Kidney (tissue), 14 donors: ENCODE data around the gene ACAD9. TPM values are rescaled to one million over a fixed set of nuclear protein-coding genes. Genes with fewer than 3 reads are reported as not detected.

Source experiments
- DNase-seq, 5 donors: peaks; one replicate each; pipeline ENCODE4 v3.0.0-alpha.2; 2013 to 2020
- FAIRE-seq: peaks from 2 replicates; lab custom pipeline; 2012; peaks lifted over from hg19 to GRCh38; lab: Jason Lieb, UNC
- H3K27ac ChIP-seq, 2 donors: one replicate each; pipeline ENCODE4 v1.7.0; 2013; ENCODE audit warnings: low read depth in 2 of 2, low read length in 2 of 2, inconsistent platforms in 1 of 2
- H3K27me3 ChIP-seq: one replicate; pipeline ENCODE4 v1.7.1; 2013; ENCODE audit warnings: low read length, inconsistent platforms; ENCODE audit not compliant: control insufficient read depth, insufficient read depth
- H3K36me3 ChIP-seq, 3 donors: one replicate each; pipeline versions ENCODE4 v1.7.0 to v1.7.1; 2013; ENCODE audit warnings: low read length in 3 of 3, control low read depth in 1 of 3, inconsistent platforms in 1 of 3; ENCODE audit not compliant: insufficient read depth in 3 of 3, control insufficient read depth in 2 of 3
- H3K4me1 ChIP-seq, 3 donors: one replicate each; pipeline versions ENCODE4 v1.7.0 to v1.7.1; 2013; ENCODE audit warnings: low read length in 3 of 3, inconsistent platforms in 1 of 3, low read depth in 1 of 3; ENCODE audit not compliant: control insufficient read depth in 2 of 3, insufficient read depth in 2 of 3
- H3K4me3 ChIP-seq, 3 donors: one replicate each; pipeline versions ENCODE4 v1.7.0 to v1.8.1; 2013; ENCODE audit warnings: low read length in 3 of 3, control low read depth in 1 of 3, inconsistent platforms in 1 of 3
- H3K9ac ChIP-seq, 3 donors: one replicate each; pipeline versions ENCODE4 v1.7.0 to v1.7.1; 2013; ENCODE audit warnings: low read length in 3 of 3, control low read depth in 1 of 3, inconsistent platforms in 1 of 3
- H3K9me3 ChIP-seq, 3 donors: one replicate each; pipeline versions ENCODE4 v1.7.0 to v1.7.1; 2013; ENCODE audit warnings: low read length in 3 of 3, control low read depth in 1 of 3, inconsistent platforms in 1 of 3; ENCODE audit not compliant: control insufficient read depth in 2 of 3, insufficient read depth in 1 of 3
- intact Hi-C: fragments of 100-400 bp; cut with DNase I; formaldehyde crosslinking; loops from one replicate; pipeline ENCODE4 v1.11.1; 2022
- polyA plus RNA-seq: library from polyadenylated mRNA; stranded (reverse); fragments of 350-450 nt; fragmentation: Illumina TruSeq; extraction: RNeasy Lipid Tissue Mini Kit (QIAGEN cat#74804); gene quantifications from one replicate; pipeline ENCODE4 v1.2.3, GENCODE V29; 2014; ENCODE audit warnings: low read depth, low replicate concordance; ENCODE audit not compliant: insufficient read depth
- total RNA-seq: library from RNA; stranded (reverse); fragmentation: NEBNext Ultra II Directional; extraction: Animal tissue kit (Norgen Biotek cat#: 25700); gene quantifications from one replicate; pipeline ENCODE4 v1.2.1, GENCODE V29; 2021
- TF ChIP-seq, protein P1 (sequence below): IDR thresholded peaks from 3 replicates; pipeline ENCODE4 v1.5.1; 2012; ENCODE audit warnings: mild to moderate bottlenecking, moderate library complexity, borderline replicate concordance; ENCODE audit not compliant: insufficient read depth; ENCODE audit errors: extremely low read depth
- donor health status: control.
- donor health status: control.
- donor health status: control.
- donor health status: control.
- donor health status: control.
- donor health status: DM: yes; HTN: yes; CAD: no.
- donor health status: Normal renal cell carcinoma (clear cell type).

The ACAD9 gene
- total and polyA plus RNA-seq, 2 donors from 2014 or later = 36.2 to 50.2 TPM

DNA sequence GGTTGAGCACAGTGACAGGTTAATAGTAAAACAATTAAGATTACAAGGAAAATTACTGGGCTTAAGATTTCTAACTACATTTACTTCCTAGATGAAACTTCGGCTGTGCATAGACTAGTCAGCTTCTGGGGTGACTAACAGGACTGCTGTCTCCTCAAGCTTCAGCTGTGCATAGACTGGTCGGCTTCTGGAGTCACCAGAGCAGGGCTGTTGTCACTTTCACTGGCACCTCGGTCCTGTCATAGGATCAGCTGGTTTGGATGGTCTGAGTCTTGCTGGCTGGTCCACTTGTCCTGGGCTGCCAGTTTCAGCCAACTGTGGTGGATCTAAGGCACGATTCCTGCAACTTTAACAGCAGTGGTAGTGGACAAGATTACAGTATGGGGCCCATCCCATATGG, 23.9 kb upstream of the ACAD9 start:
- Histone ChIP-seq H3K9me3 (peaks cover 0 to 40% (median 0%) of the 10 kb centered on the region in 3 donors), H3K9ac (no peak overlapping the region), H3K27me3 (no peaks in the 10 kb centered on the region), H3K36me3 (no peaks in the 10 kb centered on the region), H3K27ac (no peak overlapping the region), H3K4me1 (no peaks in the 10 kb centered on the region), H3K4me3 (no peak overlapping the region)
- TF ChIP-seq, protein P1, sequence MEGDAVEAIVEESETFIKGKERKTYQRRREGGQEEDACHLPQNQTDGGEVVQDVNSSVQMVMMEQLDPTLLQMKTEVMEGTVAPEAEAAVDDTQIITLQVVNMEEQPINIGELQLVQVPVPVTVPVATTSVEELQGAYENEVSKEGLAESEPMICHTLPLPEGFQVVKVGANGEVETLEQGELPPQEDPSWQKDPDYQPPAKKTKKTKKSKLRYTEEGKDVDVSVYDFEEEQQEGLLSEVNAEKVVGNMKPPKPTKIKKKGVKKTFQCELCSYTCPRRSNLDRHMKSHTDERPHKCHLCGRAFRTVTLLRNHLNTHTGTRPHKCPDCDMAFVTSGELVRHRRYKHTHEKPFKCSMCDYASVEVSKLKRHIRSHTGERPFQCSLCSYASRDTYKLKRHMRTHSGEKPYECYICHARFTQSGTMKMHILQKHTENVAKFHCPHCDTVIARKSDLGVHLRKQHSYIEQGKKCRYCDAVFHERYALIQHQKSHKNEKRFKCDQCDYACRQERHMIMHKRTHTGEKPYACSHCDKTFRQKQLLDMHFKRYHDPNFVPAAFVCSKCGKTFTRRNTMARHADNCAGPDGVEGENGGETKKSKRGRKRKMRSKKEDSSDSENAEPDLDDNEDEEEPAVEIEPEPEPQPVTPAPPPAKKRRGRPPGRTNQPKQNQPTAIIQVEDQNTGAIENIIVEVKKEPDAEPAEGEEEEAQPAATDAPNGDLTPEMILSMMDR = no peak
- FAIRE-seq (no peak), DNase-seq (no peak)
- intact Hi-C loops = no loop called here

DNA sequence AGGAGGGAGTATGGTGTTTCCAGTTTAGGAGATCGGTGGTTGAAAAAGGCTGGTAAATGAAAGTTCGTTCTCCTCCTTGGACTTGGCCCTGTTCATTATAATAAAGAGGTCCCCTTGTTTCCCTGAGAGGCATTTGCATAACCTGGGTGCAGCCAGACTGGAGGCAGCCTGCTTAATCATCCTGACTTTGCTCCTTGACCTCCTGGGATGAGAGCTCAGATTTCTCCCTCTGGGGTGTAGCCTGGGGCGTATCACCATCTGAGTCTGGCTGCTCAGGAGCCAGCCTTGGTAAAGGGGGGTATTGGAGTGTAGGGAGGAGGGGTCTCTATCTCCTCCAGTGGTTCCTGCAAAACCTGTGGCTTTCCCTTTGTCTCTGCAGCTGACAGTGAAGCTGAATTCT, 21.3 kb upstream of the ACAD9 start:
- Histone ChIP-seq H3K36me3 (no peaks in the 10 kb centered on the region), H3K9ac (no peak overlapping the region), H3K4me1 (no peaks in the 10 kb centered on the region), H3K9me3 (peaks cover 0 to 45% (median 0%) of the 10 kb centered on the region in 3 donors), H3K27ac (no peak overlapping the region), H3K27me3 (no peaks in the 10 kb centered on the region), H3K4me3 (no peak overlapping the region)
- intact Hi-C loops = no loop called here
- DNase-seq = no peak
- FAIRE-seq = no peak
- TF ChIP-seq, protein P1 = no peak

DNA sequence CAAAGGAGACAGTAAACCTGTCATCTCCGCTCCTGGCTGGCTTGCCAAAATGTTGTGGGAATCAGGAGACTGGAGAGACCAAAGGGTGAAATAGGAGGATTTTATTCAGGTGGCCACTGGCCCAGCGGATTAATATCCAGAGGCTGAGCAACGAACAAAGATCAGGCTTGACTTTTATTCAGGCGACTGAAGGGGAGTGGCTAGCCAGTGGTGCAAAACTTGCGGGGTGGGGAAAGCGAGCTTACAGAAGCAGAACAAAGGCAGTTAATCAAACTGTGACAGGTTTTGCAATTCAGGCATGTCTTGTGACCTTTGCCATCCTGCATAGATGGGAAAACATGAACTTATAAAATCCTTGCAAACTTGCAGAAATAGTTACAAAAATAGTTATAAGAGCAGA, 19.8 kb upstream of the ACAD9 start:
- no peak overlapping the region for H3K4me3 ChIP-seq
- no peak overlapping the region for H3K27ac ChIP-seq
- H3K9me3 ChIP-seq = peaks cover 0 to 36% (median 0%) of the 10 kb centered on the region in 3 donors
- FAIRE-seq (no peak), DNase-seq (no peak)
- no peaks in the 10 kb centered on the region for H3K36me3 ChIP-seq
- no peaks in the 10 kb centered on the region for H3K27me3 ChIP-seq
- TF ChIP-seq, protein P1 = no peak
- no peak overlapping the region for H3K9ac ChIP-seq
- intact Hi-C loops = no loop called here
- H3K4me1 ChIP-seq = no peaks in the 10 kb centered on the region

DNA sequence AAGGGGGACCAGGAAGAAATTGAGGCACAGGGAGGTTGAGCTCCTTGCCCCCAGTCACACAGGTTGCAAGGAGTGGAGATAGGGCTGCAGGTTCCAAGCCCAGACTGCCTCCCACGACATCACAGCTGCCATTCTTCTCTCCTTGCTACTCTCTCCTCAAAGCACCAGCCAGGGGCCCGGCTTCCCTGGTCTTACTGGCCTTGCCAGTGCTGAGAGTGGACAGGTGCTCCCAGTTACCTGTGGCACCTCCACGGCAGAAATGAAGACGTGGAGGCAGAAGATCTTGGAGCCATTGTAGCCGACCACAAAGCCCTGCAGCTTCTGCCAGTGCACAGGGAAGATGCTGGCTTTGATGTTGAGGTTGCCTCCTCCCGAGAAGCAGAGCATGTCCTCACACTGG, 17.9 kb upstream of the ACAD9 start:
- Histone ChIP-seq H3K4me1 (no peaks in the 10 kb centered on the region), H3K27ac (no peak overlapping the region), H3K27me3 (no peaks in the 10 kb centered on the region), H3K9ac (no peak overlapping the region), H3K36me3 (no peaks in the 10 kb centered on the region), H3K9me3 (peaks cover 0 to 33% (median 0%) of the 10 kb centered on the region in 3 donors), H3K4me3 (no peak overlapping the region)
- intact Hi-C loops = no loop called here
- no peak for DNase-seq
- TF ChIP-seq, protein P1 = no peak
- no peak for FAIRE-seq
